GM18502 (cell line): Measurements from ENCODE around the gene FBXO8.
A peak's percentile ranks its signal among the peaks of the same experiment; 100 is the strongest.
"Not testable (repeated sequence)": the region's sequence is repeated elsewhere in the genome, so short reads cannot be mapped to it uniquely, and the experiment has no call there.

ENCODE experiments used
- ATAC-seq: cut with Tn5 transposase; IDR thresholded peaks from one replicate; pipeline ENCODE4 v1.9.1; 2021; ENCODE audit warnings: mild to moderate bottlenecking; ENCODE audit not compliant: unreplicated experiment, poor library complexity

The FBXO8 gene

DNA sequence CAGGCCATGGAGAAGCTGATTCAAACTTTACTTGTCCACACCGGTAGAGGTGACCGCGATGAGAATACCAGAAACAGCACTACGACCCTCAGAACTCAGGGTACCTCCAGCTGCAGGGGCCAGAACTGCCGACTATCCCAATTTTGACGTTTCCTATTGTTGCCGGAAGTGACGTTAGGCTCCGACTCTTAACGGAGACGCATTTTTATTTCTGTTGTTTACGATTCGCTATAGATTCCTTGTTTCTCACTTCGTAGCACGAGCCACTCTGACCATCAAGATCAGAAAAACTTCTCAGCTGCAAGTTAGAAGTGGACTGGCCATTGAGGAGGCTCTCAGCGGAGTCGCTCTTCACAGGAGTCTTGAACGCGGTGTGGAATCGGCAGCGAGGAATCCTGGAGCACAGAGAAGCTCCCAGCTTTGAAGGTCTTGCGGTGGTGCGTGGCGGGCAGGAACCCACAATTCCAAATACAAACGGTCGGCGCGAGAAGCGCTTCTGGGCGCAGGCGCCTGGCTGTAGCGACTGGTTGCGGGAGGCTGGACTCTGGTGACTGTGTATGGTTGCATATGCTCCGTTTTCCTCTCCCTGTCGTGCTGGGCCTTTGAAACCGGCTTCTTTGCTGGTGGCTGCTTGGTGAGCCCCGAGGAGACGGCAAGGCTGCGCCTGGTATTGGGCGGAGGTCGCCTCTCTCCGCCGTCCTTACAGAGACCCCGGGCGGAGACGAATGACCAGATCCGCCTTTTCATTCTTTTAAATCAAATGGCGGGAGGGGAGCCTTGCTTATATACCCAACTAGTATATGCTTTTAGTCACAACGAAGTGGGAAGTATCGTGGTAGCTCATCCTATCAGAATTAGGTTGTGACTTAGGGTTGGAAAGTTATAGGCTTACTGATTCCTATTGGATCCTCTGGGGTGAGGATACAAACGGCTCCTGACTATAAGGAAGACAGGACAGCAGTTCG lies at the start of gene FBXO8, which contains the start of gene CEP44:
Gene FBXO8, minus strand, starts transcription at position 161 of the 965 bp plus-strand sequence. CDS start 20,575 bp downstream, outside the sequence.
Gene CEP44, plus strand, starts transcription at position 405 of the 965 bp plus-strand sequence. CDS start 15,211 bp downstream, outside the sequence.
- ATAC-seq, result peak; percentile 72

GRCh38 chr4:174332741-174333493 lies 49.5 kb upstream of the FBXO8 start:
- no peak for ATAC-seq

- ATAC-seq, result no peak
These were observed 41.3 kb upstream of the FBXO8 start for GRCh38 chr4:174324725-174325124.

DNA sequence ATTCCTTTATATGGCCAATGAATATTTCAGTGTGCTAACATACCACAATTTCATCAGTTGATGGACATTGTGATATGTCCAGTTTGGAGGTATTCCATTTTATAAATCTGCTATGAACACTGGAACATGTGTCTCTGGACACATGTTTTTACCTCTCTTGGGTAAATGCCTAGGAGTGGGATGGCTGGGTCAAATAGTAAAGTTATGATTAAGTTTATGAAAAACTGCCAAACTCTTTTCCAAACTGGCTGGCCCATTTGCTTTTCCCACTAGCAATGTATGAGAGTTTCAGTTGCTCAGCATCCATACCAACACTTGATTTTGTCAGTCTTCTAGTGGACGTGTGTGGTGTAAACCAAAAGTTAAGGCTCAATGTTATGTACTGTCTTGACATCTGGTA lies 40.8 kb upstream of the FBXO8 start:
- no peak for ATAC-seq

DNA sequence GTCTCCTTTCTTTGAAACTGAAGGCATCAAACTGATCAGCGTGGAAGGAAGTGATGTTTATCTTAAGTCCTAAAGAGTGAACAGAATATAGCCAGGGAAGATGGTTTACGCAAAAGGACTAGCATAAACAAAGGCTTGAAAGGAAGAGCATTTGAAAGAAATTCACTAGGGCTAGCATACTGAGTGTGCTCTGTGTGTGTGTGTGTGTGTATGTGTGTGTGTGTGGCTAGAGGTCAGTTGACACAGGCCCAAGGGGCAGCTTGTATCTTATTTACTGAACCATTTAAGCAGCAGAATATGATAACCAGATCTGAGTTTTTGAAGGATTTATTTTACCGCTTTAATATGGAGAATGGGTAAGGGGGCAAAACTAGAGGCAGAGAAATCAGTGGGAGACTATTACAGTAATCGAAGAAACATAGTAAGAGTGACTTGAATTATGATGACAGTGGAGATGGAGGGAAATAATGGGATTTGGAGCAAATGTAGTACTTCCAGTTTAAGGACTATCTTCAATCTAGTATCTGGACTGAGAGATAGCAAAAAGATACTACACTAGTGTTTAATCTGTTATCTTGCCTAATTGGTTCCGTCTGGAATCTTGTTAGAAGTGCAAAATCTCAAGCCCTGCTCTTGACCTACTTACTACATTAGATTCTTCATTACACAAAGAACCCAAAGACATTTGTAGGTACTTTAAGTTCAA lies 37.2 kb upstream of the FBXO8 start:
- no peak for ATAC-seq

- peak; percentile 44 for ATAC-seq
These were observed 35.6 kb upstream of the FBXO8 start for GRCh38 chr4:174318829-174319764.

GRCh38 chr4:174317531-174317930 lies 34.1 kb upstream of the FBXO8 start:
- no peak for ATAC-seq

- ATAC-seq, result no peak
These were observed 33.5 kb upstream of the FBXO8 start for GRCh38 chr4:174316954-174317353.

DNA sequence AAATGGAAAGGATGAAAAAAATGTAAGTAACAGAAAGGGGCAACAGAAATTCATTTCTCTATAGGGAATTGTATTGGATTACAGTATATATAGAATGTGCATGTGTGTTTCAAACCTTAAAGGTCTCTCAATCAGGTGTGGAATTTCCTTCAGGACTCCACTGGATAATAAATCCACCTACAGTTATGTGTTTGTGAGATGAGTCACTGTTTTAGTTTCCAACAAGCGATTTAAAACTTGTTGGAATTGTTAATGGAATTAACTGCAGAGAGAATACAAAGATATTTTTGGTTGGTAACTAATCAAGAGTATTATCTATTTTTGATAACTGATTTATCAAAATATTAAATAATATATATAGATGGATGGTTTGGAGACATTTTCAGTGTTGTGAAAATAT lies 33.1 kb upstream of the FBXO8 start:
- ATAC-seq, result no peak

- ATAC-seq, result no peak
These were observed 31.3 kb upstream of the FBXO8 start for GRCh38 chr4:174314770-174315169.

- ATAC-seq, result no peak
These were observed 30.8 kb upstream of the FBXO8 start for GRCh38 chr4:174314274-174314673.

GRCh38 chr4:174312993-174313392 lies 29.5 kb upstream of the FBXO8 start:
- ATAC-seq, result no peak

DNA sequence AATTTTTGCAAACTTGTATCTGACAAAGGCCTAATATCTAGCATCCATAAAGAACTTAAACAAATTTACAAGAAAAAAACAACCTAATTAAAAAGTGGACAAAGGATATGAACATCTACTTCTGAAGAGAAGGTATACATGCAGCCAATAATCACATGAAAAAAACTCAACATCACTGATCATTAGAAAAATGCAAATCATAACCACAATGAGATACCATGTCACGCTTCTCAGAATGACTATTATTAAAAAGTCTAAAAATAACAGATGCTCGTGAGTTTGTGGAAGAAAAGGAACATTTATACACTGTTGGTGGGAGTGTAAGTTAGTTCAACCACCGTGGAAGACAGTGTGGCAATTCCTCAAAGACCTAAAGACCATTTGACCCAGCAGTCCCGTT lies 24.2 kb upstream of the FBXO8 start:
- peak; percentile 84 for ATAC-seq

DNA sequence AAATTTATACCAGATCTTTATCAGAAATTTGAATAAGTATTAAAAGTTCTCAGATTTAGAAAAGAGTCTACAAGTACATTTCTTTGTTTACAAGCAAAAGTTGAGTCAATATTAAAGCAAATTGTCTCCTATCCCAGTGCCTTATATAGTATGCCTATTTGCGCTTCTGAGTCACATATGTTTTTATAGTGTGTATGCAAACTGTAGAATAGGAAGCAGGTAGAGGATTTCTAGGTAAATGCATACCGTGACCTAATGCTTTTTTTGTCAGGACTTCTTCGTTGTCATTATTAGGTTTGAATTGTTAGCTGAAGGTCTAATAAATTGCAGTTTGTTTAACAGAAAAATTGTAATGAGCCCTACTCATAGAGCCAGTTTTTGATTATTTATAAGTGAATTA lies 22.5 kb upstream of the FBXO8 start:
- ATAC-seq, result no peak

DNA sequence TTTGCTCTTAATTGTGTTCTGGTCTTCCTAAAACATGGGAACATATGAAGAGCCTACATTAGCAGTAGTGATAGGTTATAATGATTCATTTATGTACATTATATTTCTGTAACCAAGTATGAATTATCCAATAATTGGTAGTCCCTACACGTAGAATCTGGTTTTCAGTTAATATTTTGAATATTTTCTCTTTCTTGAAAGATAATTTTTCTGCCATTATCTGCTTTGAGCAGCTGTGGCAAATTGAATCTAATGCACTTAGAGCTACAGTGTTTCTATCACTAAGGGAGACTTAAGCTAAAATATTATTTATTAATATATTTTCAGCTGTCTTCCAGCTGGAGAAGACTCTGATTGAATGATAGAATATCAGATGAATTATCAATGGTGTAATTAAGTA lies 21.2 kb upstream of the FBXO8 start:
- ATAC-seq, result no peak

DNA sequence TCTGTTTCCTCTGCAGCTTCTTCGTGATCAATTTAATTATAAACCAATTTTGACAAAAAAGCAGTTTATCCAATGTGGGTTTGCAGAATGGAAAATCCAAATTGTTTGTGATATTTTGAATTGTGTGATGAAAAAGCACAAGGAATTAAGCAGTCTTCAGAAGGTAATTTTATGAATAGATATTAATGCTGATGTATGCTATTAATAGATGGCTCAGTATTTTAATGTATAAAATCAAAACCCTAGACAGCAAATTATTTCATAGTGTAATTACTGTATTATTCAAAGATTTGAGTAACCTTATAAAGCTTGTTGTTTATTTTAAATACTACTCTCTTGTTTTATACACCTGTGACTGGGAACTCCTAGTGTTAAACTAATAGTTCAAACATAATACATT lies 20.2 kb upstream of the FBXO8 start:
- no peak for ATAC-seq

DNA sequence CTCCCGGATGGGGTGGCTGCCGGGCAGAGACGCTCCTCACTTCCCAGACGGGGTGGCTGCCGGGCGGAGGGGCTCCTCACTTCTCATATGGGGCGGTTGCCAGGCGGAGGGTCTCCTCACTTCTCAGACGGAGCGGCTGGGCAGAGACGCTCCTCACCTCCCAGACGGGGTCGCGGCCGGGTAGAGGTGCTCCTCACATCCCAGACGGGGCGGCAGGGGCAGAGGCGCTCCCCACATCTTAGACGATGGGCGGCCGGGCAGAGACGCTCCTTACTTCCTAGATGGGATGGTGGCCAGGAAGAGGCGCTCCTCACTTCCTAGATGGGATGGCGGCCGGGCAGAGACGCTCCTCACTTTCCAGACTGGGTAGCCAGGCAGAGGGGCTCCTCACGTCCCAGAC lies 11.7 kb upstream of the FBXO8 start:
- ATAC-seq, result not testable (repeated sequence)

DNA sequence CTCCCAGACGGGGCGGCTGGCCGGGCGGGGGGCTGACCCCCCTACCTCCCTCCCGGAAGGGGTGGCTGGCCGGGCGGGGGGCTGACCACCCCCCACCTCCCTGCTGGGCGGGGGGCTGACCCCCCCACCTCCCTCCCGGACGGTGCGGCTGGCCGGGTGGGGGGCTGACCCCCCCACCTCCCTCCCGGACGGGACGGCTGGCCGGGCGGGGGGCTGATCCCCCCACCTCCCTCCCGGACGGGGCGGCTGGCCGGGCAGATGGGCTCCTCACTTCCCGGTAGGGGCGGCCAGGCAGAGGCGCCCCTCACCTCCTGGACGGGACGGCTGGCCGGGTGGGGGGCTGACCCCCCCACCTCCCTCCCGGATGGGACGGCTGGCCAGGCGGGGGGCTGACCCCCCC lies 11.2 kb upstream of the FBXO8 start:
- not testable (repeated sequence) for ATAC-seq

- ATAC-seq, result no peak
These were observed 9.0 kb upstream of the FBXO8 start for GRCh38 chr4:174292473-174292872.
